Fibroblast of skin of right quadriceps (primary cell): ENCODE data around the gene CSAD.
"Not testable (repeated sequence)": the region's sequence is repeated elsewhere in the genome, so short reads cannot be mapped to it uniquely, and the experiment has no call there.

ENCODE experiments used
- DNase-seq: peaks from one replicate; pipeline ENCODE4 v3.0.0-alpha.2; 2013

CSAD gene

GRCh38 chr12:53143355-53143754 lies 37.4 kb downstream of the CSAD start:
- DNase-seq, result no peak

GRCh38 chr12:53133722-53134121 lies 47.0 kb downstream of the CSAD start:
- no peak for DNase-seq

DNA sequence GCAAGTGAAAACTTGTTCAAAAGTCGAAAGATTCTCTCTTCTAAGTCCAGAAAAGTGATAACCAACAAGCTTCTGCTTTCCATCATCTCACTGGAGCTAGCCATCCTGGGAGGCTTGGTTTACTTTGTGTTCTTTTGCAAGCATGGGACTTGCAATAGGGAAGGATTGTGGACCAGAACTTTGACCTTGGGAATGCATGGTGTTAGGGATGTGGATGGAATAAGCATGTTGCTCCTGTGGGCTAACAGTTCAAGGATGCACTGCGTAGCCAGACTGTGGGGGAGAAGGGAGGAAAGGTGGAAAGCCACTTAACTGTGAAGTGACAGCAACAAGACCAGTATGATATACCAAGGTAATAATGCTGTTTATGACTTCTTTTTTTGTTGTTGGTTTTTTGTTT lies 48.9 kb downstream of the CSAD start:
- DNase-seq, result no peak

- no peak for DNase-seq
Measured at GRCh38 chr12:53128780-53129569, 51.8 kb downstream of the CSAD start.

GRCh38 chr12:53127169-53127568 lies 53.6 kb downstream of the CSAD start:
- no peak for DNase-seq

- DNase-seq, result no peak
Measured at GRCh38 chr12:53124352-53124723, 56.4 kb downstream of the CSAD start.

DNA sequence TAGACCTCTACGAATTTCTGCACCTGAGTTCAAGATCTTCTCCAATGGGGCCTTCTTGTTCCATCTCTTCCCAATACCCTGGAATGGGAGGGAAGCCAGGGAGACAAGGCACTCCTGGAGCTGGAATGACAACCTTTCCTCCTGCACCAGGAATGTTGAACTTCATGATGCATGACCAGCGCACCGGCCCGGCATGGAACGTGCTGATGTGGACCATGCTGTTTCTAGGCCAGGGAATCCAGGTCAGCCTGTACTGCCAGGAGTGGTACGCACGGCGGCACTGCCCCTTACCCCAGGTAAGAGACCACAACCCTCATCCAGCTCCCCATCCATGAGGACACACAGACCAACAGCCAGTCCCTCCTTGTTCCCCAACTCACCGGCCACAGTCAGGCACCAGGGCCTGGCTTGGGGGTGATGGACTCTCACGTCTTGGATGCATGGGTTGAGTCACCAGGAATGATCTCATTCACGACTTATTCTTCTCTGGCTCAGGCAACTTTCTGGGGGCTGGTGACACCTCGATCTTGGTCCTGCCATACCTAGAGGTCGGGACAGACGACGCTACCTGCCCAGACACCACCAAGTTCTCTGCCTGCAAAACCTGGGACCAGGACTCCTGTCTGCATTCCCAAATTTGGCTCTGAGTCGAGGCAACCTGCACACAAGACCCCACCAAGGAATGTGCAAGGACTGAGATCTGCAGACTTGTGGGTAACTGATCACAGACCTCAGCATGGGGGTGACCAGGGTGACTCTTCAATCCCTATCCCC lies 57.0 kb downstream of the CSAD start:
- peak; percentile 47 for DNase-seq

DNA sequence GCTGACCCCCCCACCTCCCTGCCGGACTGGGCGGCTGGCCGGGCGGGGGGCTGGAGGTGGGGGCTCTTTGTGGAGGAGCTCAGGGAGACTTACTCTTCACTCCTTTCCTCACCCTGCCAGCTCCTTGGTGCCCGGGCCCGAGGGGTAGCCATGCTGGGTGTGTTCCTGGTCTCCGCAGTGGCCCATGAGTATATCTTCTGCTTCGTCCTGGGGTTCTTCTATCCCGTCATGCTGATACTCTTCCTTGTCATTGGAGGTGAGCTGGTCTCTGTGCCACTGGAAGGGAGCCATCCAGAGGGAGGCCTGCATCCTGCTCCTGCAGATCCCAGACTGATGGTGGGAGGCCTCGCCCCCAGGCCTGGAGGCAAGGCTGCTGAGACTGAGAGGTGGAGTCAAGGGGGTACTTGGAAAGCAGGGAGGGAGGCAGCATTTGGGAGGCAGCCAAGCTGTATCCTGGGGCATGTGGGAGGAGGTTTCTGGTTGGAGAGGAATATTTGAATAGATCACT lies 57.7 kb downstream of the CSAD start:
- DNase-seq, result peak; percentile 57

DNA sequence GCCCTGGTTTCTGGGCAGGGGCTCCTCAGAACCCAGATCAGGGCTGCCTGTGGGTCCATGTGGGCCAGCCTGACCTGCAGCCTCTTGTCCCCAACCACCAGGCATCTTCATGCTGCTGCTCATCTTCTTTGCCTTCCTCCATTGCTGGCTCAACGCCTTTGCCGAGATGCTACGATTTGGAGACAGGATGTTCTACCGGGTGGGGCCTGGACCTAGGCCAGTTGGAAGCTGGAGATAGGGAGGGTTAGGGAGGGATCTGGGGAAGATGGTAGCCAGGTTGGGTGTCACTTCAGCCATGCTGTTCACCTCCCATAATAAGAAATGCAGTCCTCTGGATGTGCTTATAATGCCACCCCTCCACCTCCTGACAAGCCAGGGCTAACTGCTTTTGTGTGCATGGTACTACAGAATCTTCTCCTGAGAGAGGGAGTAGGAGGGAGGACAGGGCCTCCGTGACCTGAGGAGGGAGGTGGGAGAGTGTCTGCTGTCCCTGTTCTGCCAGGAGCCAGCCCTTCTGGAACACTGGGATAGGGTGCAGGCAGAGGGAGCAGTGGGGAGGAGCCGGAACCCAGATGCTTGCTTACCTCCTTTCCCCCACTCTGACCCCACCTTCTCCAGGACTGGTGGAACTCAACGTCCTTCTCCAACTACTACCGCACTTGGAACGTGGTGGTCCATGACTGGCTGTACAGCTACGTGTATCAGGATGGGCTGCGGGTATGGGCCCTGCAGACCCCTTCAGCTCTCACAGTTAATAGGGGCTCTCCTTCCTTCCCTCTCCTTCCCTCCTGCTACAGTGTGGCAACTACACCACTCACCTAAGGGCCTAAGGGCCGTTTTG lies 59.8 kb downstream of the CSAD start:
- DNase-seq, result no peak

DNA sequence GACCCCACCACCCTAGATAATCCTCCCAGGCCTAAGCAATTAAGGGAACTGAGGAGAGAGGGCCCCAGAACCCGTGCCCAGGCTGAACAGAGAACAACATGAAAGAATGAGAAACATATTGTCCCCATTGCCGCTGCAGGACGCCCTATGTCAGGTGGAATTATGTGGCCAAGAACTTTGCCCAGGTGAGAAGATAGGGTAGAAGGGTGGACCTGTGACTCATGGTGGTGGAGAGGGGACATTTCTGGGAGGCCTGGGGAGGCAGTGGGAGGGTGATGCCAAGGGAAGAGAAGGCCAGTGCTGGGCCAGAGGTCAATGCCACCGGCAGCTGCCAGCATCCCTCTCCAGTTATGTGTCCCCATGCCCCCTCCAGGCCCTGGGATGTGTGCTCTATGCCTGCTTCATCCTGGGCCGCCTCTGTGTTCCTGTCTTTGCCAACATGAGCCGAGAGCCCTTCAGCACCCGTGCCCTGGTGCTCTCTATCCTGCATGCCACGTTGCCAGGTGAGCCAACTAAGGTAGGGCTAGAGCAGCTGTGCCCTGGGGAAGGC lies 61.9 kb downstream of the CSAD start:
- DNase-seq, result no peak

- no peak for DNase-seq
Measured at GRCh38 chr12:53115891-53116648, 64.7 kb downstream of the CSAD start.

GRCh38 chr12:53115112-53115890 lies 65.4 kb downstream of the CSAD start:
- DNase-seq, result no peak

- no peak for DNase-seq
Measured at GRCh38 chr12:53113951-53114350, 66.8 kb downstream of the CSAD start.

DNA sequence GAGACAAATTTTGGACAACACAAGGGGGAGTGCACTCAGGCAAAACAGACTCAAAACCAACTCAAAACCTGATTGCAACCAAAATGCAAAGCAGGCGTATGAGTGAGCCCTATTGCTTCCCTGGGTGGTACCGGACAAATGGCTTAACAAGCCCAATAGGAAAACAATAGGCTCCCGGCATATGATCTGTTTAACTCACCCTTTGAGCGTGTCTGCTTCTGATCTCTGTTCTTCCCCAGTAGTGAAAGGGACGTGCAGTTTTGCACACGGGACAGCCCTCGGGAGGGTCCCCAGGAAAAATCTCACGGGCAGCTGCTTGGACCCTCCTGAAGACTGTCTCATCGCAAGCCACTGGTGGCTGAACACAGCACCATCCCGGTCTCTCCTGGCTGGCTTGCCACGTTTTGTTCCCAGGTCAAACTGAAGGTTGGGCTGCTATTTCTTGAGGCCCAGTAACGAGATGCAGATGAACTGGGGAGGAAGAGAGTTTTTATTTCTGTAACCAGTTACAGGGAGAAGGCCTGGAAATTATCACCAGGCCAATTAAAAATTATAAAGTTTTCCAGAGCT lies 67.5 kb downstream of the CSAD start:
- DNase-seq, result no peak

- not testable (repeated sequence) for DNase-seq
Measured at GRCh38 chr12:53112431-53112830, 68.3 kb downstream of the CSAD start.
